Right lung (tissue), 10 donors: ENCODE data around the gene SMIM36. TPM values are rescaled to one million over a fixed set of nuclear protein-coding genes. Genes with fewer than 3 reads are reported as not detected.
A peak's percentile ranks its signal among the peaks of the same experiment; 100 is the strongest.
"Not testable (repeated sequence)": the region's sequence is repeated elsewhere in the genome, so short reads cannot be mapped to it uniquely, and the experiment has no call there.

Experiments
- DNase-seq, 2 donors: peaks; one replicate each; pipeline ENCODE4 v3.0.0-alpha.2; 2013
- long read RNA-seq, 8 donors: transcript quantifications; one replicate each; lab custom pipeline, GENCODE V29; 2026
- polyA plus RNA-seq, 5 donors: library from polyadenylated mRNA; unstranded; fragments of 120-200 nt; gene quantifications; one replicate each; pipeline versions ENCODE4 v1.2.1 to v1.2.3, GENCODE V29; 2013; ENCODE audit warnings: inconsistent platforms in 1 of 5, low replicate concordance in 1 of 5; ENCODE audit not compliant: insufficient read length in 5 of 5, insufficient read depth in 1 of 5

The SMIM36 gene
- under 1 TPM; 0.14 to 0.28 (median 0.18) TPM for polyA plus RNA-seq
- long read RNA-seq, donor 1: 0 reads
- long read RNA-seq, donor 2: 0 reads
- long read RNA-seq, donor 3: 0 reads
- long read RNA-seq, donor 4: 0 reads
- long read RNA-seq, donor 5: 0 reads
- long read RNA-seq, donor 6: 0 reads
- long read RNA-seq, donor 7: 0 reads
- long read RNA-seq, donor 8: 0 reads

DNA sequence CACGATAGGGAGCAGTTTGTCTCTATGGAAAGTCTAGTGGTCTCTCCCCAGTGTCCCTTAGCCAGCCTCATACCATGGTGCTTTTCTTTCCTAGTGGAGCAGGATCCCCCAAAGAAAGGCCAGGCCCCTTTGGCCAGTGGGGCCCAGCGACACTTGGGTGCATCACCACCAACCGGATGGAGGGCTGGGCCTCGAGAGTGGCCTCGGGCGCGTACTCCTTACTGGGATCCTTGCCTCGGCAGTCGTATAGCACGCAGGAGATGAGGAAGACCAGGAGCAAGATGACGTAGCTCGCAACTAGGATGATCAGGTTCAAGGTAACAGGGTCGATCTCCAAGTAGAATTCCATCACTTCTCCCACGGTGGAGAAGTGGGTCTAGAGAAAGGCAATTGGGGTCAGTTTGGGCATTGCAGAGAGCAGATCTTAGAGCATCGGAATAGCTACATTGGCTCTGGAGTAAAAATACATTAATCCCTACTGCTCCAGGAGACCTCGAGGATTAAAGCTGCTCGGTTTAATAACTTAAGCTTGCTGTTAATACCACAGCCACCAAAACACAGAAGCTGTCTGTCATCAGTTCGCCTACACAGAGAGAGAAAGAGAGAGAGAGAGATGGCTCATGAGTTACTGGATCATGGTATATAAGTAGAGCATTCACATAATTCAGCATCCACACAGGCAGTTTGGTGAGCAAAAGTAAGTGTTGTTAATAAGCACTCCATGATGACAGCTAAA is at the start of gene SMIM36:
TSS of gene SMIM36 (minus strand) at position 467 of the 736 bp plus-strand sequence.
- DNase-seq: no peak

DNA sequence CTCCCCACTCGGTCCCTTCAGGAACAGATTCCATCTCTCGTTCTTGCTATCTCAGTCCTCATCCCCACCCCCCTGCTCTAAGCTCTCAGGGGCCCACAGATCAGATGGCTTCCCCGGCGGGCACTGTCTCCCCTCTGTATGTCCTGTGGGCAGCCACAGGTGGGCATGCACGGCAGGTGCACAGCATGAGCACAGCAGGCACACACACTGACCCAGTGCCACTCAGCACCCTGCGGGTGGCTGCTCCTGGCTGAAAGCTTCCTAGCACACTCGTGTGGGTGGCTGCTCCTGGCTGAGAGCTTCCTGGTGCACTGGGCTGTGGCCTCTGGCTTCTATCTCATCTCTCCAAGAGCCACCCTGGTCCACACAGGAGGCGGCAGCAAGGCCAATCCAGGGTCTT is 44.5 kb upstream of the SMIM36 start:
- no peak for DNase-seq

DNA sequence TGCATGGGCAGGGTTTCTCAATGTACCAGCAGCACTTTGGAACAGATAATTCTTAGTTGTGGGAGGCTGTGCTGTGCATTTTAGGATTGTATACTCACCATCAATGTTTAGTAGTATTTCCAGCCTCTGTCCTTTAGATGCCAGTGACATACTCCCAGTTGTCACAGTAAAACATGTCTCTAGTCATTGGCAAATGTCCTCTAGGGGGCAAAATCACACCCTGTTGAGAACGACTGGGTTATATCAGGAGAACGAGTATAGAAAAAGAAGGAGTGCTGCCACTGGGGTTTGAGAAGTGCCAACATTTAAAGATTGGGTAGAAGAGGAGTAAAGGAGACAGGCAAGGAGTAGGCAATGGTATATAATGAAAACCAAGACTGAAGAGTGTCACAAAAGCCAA is 37.9 kb upstream of the SMIM36 start:
- no peak for DNase-seq

DNA sequence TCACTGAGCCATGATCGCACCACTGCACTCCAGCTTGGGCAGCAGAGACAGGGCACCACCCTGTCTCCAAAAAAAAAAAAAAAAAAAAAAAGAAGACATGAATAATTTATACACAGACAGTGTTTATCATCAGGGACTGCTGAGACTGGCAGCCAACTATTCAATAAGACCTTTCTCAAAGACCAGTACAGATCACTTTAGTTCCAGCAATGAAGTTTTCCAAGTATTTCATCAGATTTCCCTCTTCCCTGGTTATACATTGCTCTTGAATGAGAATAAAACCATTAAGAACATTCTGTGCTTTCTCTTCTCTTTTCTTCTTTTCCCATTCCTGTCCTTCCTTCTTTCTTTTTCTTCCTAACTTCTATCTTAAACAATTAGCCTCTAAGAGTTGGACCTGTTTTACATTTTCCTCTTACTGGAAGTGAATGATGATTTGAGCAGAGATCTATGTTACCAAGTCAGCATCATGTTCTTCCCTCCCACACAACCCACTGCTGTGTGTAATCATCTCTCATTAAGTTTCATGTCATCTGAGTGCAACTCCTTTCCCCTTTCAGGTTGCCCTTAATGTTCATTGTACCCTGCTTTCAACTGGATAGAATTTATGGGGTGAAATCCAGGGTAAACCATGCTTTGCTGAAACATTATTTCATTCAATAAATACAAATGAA is 35.9 kb upstream of the SMIM36 start:
- no peak for DNase-seq

- no peak for DNase-seq
These were observed 35.2 kb upstream of the SMIM36 start for GRCh38 chr17:55546481-55546880.

GRCh38 chr17:55545806-55546205 is 34.6 kb upstream of the SMIM36 start:
- no peak for DNase-seq

DNA sequence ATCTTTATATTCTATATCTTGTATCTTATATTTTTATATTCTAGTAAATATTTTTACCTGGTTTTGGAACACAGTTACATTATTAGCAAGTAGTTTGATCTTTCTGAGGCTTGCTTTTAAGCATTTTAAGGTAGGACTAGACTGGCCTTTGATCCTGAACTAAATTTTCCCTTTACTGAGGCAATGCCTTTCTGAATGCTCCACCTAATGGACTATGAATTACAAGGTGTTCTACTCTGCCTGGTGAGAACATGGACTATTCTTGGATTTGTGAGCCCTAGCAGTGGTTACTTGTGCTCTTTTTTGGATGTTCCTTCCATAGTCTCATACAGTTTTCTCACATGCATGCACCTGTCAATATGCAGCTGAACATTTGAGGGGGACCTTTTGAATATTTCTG is 32.5 kb upstream of the SMIM36 start:
- no peak for DNase-seq

DNA sequence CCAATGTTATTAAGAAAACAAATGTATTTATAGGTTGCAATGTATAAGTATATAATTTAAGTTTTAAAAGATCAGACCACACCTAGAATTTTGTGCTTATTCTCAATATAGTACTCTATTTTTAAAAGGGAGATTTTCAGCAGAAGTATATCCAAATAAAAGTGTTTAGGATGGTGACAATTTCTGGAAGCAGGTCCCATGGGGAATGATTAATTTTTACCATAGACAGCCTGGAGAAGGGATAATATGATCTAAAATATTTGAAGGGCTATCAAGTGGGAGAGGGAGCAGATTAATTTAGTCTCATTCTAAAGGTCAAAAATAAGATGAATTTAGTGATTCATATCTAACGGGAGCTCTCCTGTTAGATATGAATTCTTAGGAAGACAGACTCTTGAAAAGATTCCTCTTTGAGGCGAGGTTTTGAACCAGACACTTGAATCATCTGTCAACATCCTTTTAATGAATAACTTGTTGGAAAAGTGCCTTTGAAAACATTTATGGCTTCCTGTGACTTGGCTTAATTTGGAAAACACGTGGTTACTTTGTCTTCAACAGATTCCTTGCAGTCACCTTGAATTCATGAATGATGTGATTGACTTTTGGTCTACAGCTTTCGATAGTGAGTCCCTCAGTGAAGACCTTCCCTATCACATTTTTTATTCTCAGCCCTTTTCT is 29.3 kb upstream of the SMIM36 start:
- no peak for DNase-seq

DNA sequence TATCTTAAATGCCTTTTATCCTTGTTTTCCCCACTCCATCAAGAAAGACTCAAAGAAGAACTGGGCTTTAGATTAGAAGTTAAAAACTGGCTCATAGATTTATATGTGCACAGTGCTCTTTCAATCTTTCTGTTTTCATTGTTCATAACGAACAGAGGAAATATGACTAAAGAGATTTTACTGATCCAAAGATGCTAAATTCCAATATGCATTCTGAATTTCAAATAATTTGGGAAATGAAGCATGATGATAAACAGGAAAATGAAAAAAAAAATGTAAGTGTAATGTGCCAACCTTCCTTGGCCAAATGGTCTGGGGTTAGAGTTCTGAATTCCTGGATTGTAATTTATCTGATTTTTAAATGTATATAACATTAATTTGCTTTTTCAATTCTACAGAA is 25.0 kb upstream of the SMIM36 start:
- DNase-seq: no peak

DNA sequence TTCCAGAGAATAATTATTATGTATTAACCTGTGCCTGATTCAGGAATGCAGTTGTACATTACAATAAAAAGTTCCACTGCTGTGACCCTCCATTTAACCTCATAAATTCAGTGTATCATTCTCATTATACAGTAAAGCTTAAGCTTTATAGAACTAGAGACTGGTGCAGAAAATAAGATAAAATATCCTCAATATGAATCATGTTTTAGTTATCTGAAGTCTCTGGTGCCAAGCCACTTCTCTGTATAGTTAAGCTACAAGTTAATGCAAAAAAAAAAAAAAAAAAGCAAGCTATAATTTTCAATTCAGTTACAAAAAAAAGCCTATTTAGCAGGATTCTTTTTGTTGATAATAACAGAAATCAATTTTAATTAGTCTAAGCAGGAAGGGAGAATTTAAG is 22.4 kb upstream of the SMIM36 start:
- DNase-seq: no peak

- no peak for DNase-seq
These were observed 21.4 kb upstream of the SMIM36 start for GRCh38 chr17:55532670-55533069.

GRCh38 chr17:55531053-55531728 is 19.9 kb upstream of the SMIM36 start:
- no peak for DNase-seq

- no peak for DNase-seq
These were observed 18.8 kb upstream of the SMIM36 start for GRCh38 chr17:55530064-55530463.

DNA sequence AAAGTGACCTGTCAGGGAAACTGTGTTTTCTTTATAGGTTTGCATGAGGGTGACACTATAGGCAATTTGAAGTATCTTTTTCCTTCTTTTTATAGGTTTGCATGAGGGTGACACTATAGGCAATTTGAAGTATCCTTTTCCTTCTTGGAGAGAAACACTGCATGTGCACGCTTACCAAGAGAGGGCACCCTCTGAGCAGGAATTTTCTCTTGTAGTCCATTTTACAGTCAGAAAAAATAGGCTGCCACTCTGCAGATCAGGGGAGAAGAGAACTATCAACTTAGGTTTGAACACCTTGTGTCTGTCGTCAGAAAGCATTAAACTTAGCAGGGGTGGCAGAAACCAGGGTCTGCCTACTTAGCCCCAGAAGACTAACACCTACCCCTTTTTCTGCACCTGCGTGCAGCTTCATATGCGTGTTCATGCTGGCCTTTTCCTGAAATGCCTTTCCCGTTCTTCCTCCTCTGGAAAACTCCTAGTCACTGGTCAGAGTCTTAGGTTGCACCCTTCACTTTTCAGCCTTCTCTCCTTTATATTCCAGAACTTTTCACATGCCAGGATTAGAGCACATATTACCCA is 16.4 kb upstream of the SMIM36 start:
- DNase-seq: peak; percentile 28 to 46

- no peak for DNase-seq
These were observed 13.4 kb upstream of the SMIM36 start for GRCh38 chr17:55524440-55525220.

GRCh38 chr17:55523032-55523431 is 11.8 kb upstream of the SMIM36 start:
- not testable (repeated sequence) for DNase-seq

DNA sequence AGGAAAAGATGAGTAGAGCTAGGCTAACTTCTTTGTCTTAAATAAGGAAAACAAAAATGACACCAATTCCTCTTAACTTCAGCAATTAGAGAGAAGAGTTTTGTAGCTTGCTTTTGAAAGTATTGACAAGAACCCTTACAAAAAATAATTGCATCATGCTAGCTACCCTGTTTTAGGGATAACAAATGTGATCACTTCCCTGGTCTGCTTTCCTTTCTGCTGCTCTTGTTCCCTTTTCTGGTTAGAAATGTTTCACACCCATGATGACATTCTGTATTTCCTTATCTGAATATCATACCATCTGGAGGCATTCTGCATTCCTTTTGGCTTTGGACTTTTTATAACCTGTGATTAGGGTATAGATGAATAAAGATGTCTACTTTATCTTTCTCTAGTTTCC is 9.9 kb upstream of the SMIM36 start:
- no peak for DNase-seq

DNA sequence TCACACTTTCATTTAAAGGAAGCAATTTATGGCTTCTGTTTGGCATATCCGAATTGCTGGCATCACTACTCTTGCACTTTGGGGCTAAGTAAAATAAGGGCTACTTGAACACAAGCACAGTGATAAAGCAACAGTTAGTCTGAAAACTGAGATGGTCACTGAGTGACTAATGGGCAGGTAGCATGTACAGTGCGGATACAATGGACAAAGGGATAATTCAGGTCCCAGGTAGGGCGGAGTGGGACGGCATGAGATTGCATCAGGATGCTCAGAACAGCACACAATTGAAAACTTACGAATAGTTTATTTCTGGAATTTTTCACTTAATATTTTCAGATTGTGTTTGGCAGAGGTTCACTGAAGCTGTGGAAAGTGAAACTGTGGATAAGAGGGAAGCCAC is 9.2 kb upstream of the SMIM36 start:
- no peak for DNase-seq

DNA sequence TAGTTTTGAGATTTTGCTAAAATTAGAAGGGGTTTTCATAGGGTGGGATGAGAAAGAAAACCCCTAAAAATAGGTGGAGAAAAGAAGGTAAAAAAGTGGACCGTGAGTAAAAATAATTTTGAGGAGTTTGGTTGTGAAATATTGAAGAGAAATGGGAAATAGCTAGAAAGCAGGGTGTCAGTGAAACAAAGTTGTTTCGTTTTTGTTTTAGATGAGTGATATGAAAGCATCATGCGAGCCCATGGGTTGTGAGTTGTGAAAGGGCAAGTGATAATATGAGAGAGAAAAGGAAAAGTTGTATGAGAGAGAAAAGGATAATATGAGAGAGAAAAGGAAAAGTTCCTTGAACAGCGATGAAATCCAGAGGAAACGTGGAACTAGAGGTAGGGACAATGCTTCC is 7.3 kb upstream of the SMIM36 start:
- DNase-seq: no peak

DNA sequence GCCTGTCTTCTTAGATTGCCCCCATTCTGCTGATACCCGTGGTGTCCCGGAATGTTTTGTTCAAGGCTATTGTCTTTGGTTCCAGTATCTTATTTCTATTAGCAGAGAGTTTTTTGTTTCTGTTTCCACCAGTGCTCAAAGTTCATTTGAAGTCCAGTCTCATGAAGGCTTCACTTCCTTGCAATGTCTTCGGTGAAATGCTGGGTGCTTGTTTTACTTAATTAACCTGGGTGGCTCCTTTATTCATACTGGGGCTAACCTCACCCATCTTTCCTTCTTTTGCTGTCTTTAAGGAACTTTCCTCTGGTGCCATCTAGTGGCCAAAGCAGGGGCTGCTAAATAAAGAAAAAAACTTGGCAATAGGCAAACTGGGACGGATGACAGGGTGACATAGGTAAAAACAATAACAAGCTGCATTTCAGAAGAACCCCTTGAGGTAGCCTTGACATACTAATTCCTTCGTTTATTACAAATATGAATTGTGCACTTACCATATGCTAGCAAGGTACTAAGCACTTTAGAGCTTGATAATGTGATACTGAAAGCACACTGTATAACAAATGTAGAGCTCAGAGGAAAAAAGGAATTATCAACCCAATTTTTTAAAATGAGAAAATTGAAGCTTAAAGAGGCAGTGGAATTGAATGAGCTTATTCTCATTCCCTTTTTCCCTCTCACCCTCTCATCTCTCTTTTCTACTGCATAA is 2.8 kb upstream of the SMIM36 start:
- peak; percentile 47 to 74 for DNase-seq
